HepG2 (cell line): ENCODE measurements around the gene UBE2J1. TPM values are rescaled to one million over a fixed set of nuclear protein-coding genes. Genes with fewer than 3 reads are reported as not detected.

Experiments used
- ATF7-NPFF ChIP-seq: sonication (generic); formaldehyde crosslinking; IDR thresholded peaks from 2 replicates; pipeline ENCODE4 v1.8.1; 2023; ENCODE audit warnings: mild to moderate bottlenecking, low read depth, missing genetic modification reagents, moderate library complexity
- CENPT ChIP-seq: sonication (generic); formaldehyde crosslinking; IDR thresholded peaks from 2 replicates; pipeline ENCODE4 v1.8.0; 2022; ENCODE audit warnings: low read depth, mild to moderate bottlenecking, moderate library complexity, missing genetic modification reagents
- HES4 ChIP-seq: sonication (generic); formaldehyde crosslinking; IDR thresholded peaks from 2 replicates; pipeline ENCODE4 v1.9.0; 2021; ENCODE audit warnings: mild to moderate bottlenecking, missing genetic modification reagents, borderline replicate concordance
- HNRNPUL1 ChIP-seq: fragments of 200-400 bp; formaldehyde crosslinking; IDR thresholded peaks from 2 replicates; pipeline ENCODE4 v1.6.1; 2017; ENCODE audit warnings: low read depth, mild to moderate bottlenecking, low read length, moderate library complexity
- SALL1 ChIP-seq: sonication (generic); formaldehyde crosslinking; IDR thresholded peaks from 2 replicates; pipeline ENCODE4 v1.8.0; 2022; ENCODE audit warnings: mild to moderate bottlenecking, missing genetic modification reagents
- SIN3A ChIP-seq: IDR thresholded peaks from 2 replicates; pipeline ENCODE4 v1.6.1; 2011; ENCODE audit warnings: low read depth, mild to moderate bottlenecking, control low read depth, low read length, borderline replicate concordance
- UBTF ChIP-seq: sonication (generic); formaldehyde crosslinking; IDR thresholded peaks from 2 replicates; pipeline ENCODE4 v1.4.0; 2020; ENCODE audit warnings: mild to moderate bottlenecking, missing genetic modification reagents
- ZBTB40 ChIP-seq, 2 experiments: fragments of 450-650 bp in 1 of 2; sonication (generic) in 1 of 2; formaldehyde crosslinking in 1 of 2; IDR thresholded peaks; 2 replicates each; pipeline versions ENCODE4 v1.6.1 to v1.8.0; 2016 to 2022; ENCODE audit warnings: antibody characterized with exemption in 1 of 2, mild to moderate bottlenecking in 1 of 2, missing genetic modification reagents in 1 of 2
- ZKSCAN8 ChIP-seq: IDR thresholded peaks from 2 replicates; pipeline ENCODE4 v1.6.1; 2016; ENCODE audit warnings: borderline replicate concordance, missing genetic modification reagents, missing compliant biosample characterization
- ZNF264 ChIP-seq: sonication (generic); formaldehyde crosslinking; IDR thresholded peaks from 2 replicates; pipeline ENCODE4 v1.4.0; 2020; ENCODE audit warnings: missing genetic modification reagents
- ZNF468 ChIP-seq: sonication (generic); formaldehyde crosslinking; IDR thresholded peaks from 2 replicates; pipeline ENCODE4 v1.8.0; 2022; ENCODE audit warnings: mild to moderate bottlenecking, moderate library complexity, missing genetic modification reagents
- ZNF703 ChIP-seq: sonication (generic); formaldehyde crosslinking; IDR thresholded peaks from 2 replicates; pipeline ENCODE4 v1.5.1; 2020; ENCODE audit warnings: missing genetic modification reagents, mild to moderate bottlenecking, moderate library complexity, borderline replicate concordance
- ZNF761 ChIP-seq: sonication (generic); formaldehyde crosslinking; conservative IDR thresholded peaks from 2 replicates; pipeline ENCODE4 v1.4.0; 2020; ENCODE audit warnings: mild to moderate bottlenecking, missing genetic modification reagents
- ZSCAN30 ChIP-seq: sonication (generic); formaldehyde crosslinking; IDR thresholded peaks from 2 replicates; pipeline ENCODE4 v1.5.0; 2020; ENCODE audit warnings: mild to moderate bottlenecking, missing genetic modification reagents
- polyA plus RNA-seq, 8 experiments: library from polyadenylated mRNA; depleted of rRNA in 3 of 8; stranded (reverse) in 7 of 8; unstranded in 1 of 8; fragments of >200 nt; fragmentation: Illumina TruSeq in 4 of 8; extraction: Trizol in 4 of 8; gene quantifications; 2 replicates each; pipeline versions ENCODE4 v1.2.1 to v1.2.3, GENCODE V29; 2011 to 2016; ENCODE audit warnings: low read depth in 4 of 8, missing spikeins in 1 of 8, mixed read lengths in 1 of 8; ENCODE audit not compliant: insufficient read depth in 1 of 8
- total RNA-seq, 5 experiments: library from RNA; depleted of rRNA; stranded (reverse); fragments of >200 nt; fragmentation: Illumina TruSeq; extraction: Trizol; gene quantifications; 2 replicates each; pipeline ENCODE4 v1.2.3, GENCODE V29; 2016; ENCODE audit warnings: low read depth in 1 of 5
- TF ChIP-seq, protein P1 (sequence below): sonication (generic); formaldehyde crosslinking; IDR thresholded peaks from 2 replicates; pipeline ENCODE4 v1.5.0; 2020; ENCODE audit warnings: missing genetic modification reagents

The UBE2J1 gene
- total and polyA plus RNA-seq, 2 of the 13 experiments (the other 11 are each of a cell fraction or from before 2014, with no cell fraction given) = 19.3 to 24.6 TPM

- no peak for TF ChIP-seq ZBTB40 (IDR thresholded peaks at IDR 0.05)
- TF ChIP-seq ZBTB40 (CRISPR knock-in tag; IDR thresholded peaks at IDR 0.05) = peak; percentile 84
- TF ChIP-seq HES4 (CRISPR knock-in tag) = peak; percentile 69; the same call in 1 of the 2 replicates
- peak; percentile 82 for TF ChIP-seq SALL1
- peak; percentile 73 for TF ChIP-seq ATF7-NPFF (CRISPR knock-in tag)
- TF ChIP-seq, protein P1, sequence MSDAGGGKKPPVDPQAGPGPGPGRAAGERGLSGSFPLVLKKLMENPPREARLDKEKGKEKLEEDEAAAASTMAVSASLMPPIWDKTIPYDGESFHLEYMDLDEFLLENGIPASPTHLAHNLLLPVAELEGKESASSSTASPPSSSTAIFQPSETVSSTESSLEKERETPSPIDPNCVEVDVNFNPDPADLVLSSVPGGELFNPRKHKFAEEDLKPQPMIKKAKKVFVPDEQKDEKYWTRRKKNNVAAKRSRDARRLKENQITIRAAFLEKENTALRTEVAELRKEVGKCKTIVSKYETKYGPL (CRISPR knock-in tag) = peak; percentile 67; the same call in 1 of the 2 replicates
- peak; percentile 40 for TF ChIP-seq ZNF703
- no peak for TF ChIP-seq ZKSCAN8 (CRISPR knock-in tag)
- TF ChIP-seq CENPT (CRISPR knock-in tag) = peak; percentile 42; the same call in 1 of the 2 replicates
- TF ChIP-seq ZSCAN30 (CRISPR knock-in tag) = peak; percentile 82; the same call in 1 of the 2 replicates
- TF ChIP-seq HNRNPUL1 = no peak
- TF ChIP-seq ZNF468 (CRISPR knock-in tag) = 0 out of 2 replicates have a peak, but pooled peaks have one; percentile 76
- peak; percentile 64; the same call in 1 of the 2 replicates for TF ChIP-seq SIN3A
- 0 out of 2 replicates have a peak, but pooled peaks have one; percentile 36 for TF ChIP-seq ZNF264 (CRISPR knock-in tag)
- TF ChIP-seq ZNF761 (CRISPR knock-in tag) = peak; percentile 92
- TF ChIP-seq UBTF (CRISPR knock-in tag) = peak; percentile 100
Measured at GRCh38 chr6:89352278-89353117, at the start of gene UBE2J1 (continued).
